HG03097 (cell line): ENCODE results near the gene KATNB1.

Experiments used
- ATAC-seq: cut with Tn5 transposase; IDR thresholded peaks from one replicate; pipeline ENCODE4 v1.9.1; 2021; ENCODE audit not compliant: unreplicated experiment, low FRiP score

The KATNB1 gene

GRCh38 chr16:57802341-57803133 lies 67.0 kb downstream of the KATNB1 start, which contains the start of gene KIFC3:
Gene KIFC3 (minus strand): TSS chr16:57802491. CDS start chr16:57798243, 4,248 bp downstream.
- ATAC-seq = no peak

- ATAC-seq = no peak
Measured at GRCh38 chr16:57803134-57803990, 67.8 kb downstream of the KATNB1 start.

GRCh38 chr16:57804111-57804837 lies 68.7 kb downstream of the KATNB1 start:
- no peak for ATAC-seq

GRCh38 chr16:57805176-57805575 lies 69.6 kb downstream of the KATNB1 start:
- no peak for ATAC-seq
